ENCODE measurements around the gene PSMC2.

DNA sequence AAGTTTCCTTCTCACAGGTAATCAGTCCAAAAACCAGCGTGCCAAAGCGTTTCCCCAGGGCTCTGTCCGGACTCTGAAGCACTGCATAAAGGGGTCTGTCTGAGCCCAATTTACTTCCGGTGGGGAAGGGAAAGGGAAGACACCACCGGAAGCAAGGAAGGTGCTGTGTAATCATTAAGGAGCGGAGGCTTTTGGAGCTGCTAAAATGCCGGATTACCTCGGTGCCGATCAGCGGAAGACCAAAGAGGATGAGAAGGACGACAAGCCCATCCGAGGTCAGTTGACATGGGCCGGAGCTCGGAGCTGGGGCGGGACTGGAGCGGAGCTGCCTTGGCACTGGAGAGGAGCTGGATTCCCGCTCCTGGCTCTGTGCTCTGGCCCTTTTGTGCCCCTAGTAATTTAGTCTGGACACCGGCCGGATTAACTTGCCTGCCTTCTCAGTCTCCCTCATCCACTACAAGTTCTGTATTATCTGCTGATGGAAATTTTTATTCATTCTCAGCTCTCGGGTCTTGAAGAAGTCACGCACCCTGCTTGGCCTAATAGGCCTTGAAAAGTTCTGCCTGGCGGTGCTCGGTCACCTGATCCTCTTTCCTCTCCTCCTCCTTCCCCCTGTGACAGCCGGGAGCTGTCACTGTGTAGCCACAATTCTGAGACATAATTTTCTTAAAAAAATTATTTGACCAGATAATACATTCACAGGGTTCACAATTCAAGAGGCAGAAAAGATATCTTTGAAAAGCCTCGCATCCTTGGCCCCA, at the start of gene PSMC2:
- no peak for TF ChIP-seq EZH2 (IDR thresholded peaks at IDR 0.05; ENCODE audit: low read length, unreplicated experiment)
- TF ChIP-seq, protein P1, sequence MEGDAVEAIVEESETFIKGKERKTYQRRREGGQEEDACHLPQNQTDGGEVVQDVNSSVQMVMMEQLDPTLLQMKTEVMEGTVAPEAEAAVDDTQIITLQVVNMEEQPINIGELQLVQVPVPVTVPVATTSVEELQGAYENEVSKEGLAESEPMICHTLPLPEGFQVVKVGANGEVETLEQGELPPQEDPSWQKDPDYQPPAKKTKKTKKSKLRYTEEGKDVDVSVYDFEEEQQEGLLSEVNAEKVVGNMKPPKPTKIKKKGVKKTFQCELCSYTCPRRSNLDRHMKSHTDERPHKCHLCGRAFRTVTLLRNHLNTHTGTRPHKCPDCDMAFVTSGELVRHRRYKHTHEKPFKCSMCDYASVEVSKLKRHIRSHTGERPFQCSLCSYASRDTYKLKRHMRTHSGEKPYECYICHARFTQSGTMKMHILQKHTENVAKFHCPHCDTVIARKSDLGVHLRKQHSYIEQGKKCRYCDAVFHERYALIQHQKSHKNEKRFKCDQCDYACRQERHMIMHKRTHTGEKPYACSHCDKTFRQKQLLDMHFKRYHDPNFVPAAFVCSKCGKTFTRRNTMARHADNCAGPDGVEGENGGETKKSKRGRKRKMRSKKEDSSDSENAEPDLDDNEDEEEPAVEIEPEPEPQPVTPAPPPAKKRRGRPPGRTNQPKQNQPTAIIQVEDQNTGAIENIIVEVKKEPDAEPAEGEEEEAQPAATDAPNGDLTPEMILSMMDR (conservative IDR thresholded peaks at IDR 0.05; ENCODE audit: low read depth, low read length) = no peak
